ENCODE results near the gene MRTFA.

GRCh38 chr22:40377931-40378330, 258.6 kb downstream of the MRTFA start:
- TF ChIP-seq NFRKB (IDR thresholded peaks at IDR 0.05) (no peak), SP1 (IDR thresholded peaks at IDR 0.05) (no peak), CTBP1 (IDR thresholded peaks at IDR 0.05; ENCODE audit: borderline replicate concordance) (no peak), SUZ12 (IDR thresholded peaks at IDR 0.05) (no peak), HDGF (IDR thresholded peaks at IDR 0.05; ENCODE audit: borderline replicate concordance) (no peak), BHLHE40 (IDR thresholded peaks at IDR 0.05; ENCODE audit: borderline replicate concordance) (no peak), LEF1 (IDR thresholded peaks at IDR 0.05; ENCODE audit: borderline replicate concordance) (no peak), PKNOX1 (IDR thresholded peaks at IDR 0.05) (no peak), L3MBTL2 (conservative IDR thresholded peaks at IDR 0.05) (no peak), ZNF384 (IDR thresholded peaks at IDR 0.05) (no peak), FOXM1 (IDR thresholded peaks at IDR 0.05; ENCODE audit: borderline replicate concordance) (no peak), ARNT (IDR thresholded peaks at IDR 0.05) (no peak), FOXA1 (IDR thresholded peaks at IDR 0.05) (no peak)
